Activated naive CD8-positive, alpha-beta T cell treated with anti-CD3 and anti-CD28 coated beads, Interleukin-2, amount 10 ng/mL, durations not matched to agents 7 days and 5 days (primary cell): Measurements from ENCODE around the gene NDUFB11. TPM values are rescaled to one million over a fixed set of nuclear protein-coding genes. Genes with fewer than 3 reads are reported as not detected.
A peak's percentile ranks its signal among the peaks of the same experiment; 100 is the strongest.

Experiments
- ATAC-seq: fragments of 150-1000 bp; cut with Tn5 transposase; one replicate; pipeline ENCODE4 v1.10.0; 2021; ENCODE audit warnings: low read depth, moderate library complexity
- POLR2A ChIA-PET: fragments of 350-600 bp; sonication (Branson Sonifier 250); formaldehyde crosslinking; loops from one replicate; lab custom pipeline; 2021; ENCODE audit warnings: antibody characterized with exemption; lab: Charles Lee
- DNase-seq: peaks from one replicate; pipeline ENCODE4 v3.0.0; 2021
- H3K27ac Mint-ChIP-seq: one replicate; pipeline ENCODE4 v1.8.0; 2022; ENCODE audit warnings: mild to moderate bottlenecking, mixed read lengths
- H3K27me3 Mint-ChIP-seq: one replicate; pipeline ENCODE4 v1.8.0; 2022; ENCODE audit warnings: mild to moderate bottlenecking, moderate library complexity, mixed read lengths
- H3K36me3 Mint-ChIP-seq: one replicate; pipeline ENCODE4 v1.8.0; 2021; ENCODE audit warnings: mild to moderate bottlenecking, mixed read lengths
- H3K4me1 Mint-ChIP-seq: one replicate; pipeline ENCODE4 v1.8.0; 2021; ENCODE audit warnings: mixed read lengths
- H3K4me3 Mint-ChIP-seq: one replicate; pipeline ENCODE4 v1.8.0; 2022; ENCODE audit warnings: mild to moderate bottlenecking, moderate library complexity, mixed read lengths
- H3K9me3 Mint-ChIP-seq: one replicate; pipeline ENCODE4 v1.8.0; 2021; ENCODE audit warnings: mixed read lengths
- total RNA-seq, 2 experiments: library from RNA; stranded (reverse); gene quantifications; one replicate each; pipeline ENCODE4 v1.2.3, GENCODE V29; 2021

NDUFB11 gene
- total RNA-seq, 2 experiments from 2014 or later = 71.7 to 78.7 TPM

DNA sequence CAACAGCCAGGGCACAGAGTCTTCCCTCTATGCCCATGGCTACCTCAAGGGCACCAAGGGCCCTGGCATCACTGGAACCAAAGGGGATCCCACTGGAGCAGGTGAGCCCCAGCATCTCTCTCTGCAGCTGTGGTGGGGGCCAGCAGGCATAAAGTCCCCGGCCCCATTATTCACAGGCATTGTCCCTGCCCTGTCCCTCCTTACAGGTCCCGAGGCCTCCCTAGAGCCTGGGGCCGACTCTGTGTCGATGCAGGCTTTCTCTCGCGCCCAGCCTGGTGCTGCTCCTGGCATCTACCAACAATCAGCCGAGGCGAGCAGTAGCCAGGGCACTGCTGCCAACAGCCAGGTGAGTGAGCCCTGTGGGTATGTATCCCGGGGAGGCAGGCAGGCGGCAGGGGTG, 36.8 kb upstream of the NDUFB11 start:
- DNase-seq = no peak
- H3K4me1 Mint-ChIP-seq = peaks cover 2% of the 10 kb centered on the region
- POLR2A ChIA-PET = no interaction called here

DNA sequence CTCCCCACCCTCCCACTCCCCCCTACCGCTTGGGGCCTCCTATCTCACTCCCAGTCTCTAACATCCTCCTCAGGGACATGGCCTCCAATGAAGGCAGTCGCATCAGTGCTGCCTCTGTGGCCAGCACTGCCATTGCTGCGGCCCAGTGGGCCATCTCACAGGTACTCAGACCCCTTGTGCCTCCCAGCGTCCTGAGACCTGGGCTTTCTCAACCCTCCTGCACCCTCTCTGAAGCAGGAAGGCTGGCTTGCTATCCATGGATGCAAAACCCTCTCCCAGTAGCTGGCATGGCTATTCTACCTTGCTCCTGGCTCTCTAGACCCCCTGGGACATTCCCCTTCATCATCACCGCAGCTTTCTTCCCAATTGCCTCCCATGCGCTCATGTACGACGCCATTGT, 35.8 kb upstream of the NDUFB11 start:
- ATAC-seq (no peak), DNase-seq (no peak)
- Mint-ChIP-seq H3K9me3 (no peaks in the 10 kb centered on the region), H3K36me3 (peaks cover 12% of the 10 kb centered on the region), H3K4me3 (no peak overlapping the region), H3K4me1 (peaks cover 4% of the 10 kb centered on the region), H3K27me3 (no peaks in the 10 kb centered on the region), H3K27ac (no peak overlapping the region)
- POLR2A ChIA-PET = no interaction called here

More for the DNA sequence above, 36.8 kb upstream of the NDUFB11 start:
- peaks cover 14% of the 10 kb centered on the region for H3K36me3 Mint-ChIP-seq
- H3K27ac Mint-ChIP-seq = no peak overlapping the region
- no peak for ATAC-seq
- H3K9me3 Mint-ChIP-seq = no peaks in the 10 kb centered on the region
- H3K4me3 Mint-ChIP-seq = no peak overlapping the region
- H3K27me3 Mint-ChIP-seq = no peaks in the 10 kb centered on the region

DNA sequence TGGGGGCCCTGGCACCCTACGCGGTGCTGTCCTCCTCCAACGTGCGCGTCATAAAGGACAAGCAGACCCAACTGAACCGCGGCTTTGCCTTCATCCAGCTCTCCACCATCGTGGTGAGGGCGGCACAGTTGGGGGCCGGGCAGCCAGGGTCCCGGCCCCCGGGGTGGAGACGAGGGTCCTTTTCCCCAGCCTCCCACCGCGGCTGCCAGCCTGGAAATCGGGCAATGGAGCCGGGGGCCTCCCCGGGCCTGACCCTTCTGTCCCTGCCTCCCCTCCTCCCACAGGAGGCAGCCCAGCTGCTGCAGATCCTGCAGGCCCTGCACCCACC, 35.4 kb upstream of the NDUFB11 start:
- Mint-ChIP-seq H3K27me3 (no peaks in the 10 kb centered on the region), H3K9me3 (no peaks in the 10 kb centered on the region), H3K4me1 (peaks cover 4% of the 10 kb centered on the region), H3K27ac (no peak overlapping the region), H3K4me3 (no peak overlapping the region), H3K36me3 (peaks cover 12% of the 10 kb centered on the region)
- POLR2A ChIA-PET = no interaction called here
- DNase-seq = no peak
- no peak for ATAC-seq

DNA sequence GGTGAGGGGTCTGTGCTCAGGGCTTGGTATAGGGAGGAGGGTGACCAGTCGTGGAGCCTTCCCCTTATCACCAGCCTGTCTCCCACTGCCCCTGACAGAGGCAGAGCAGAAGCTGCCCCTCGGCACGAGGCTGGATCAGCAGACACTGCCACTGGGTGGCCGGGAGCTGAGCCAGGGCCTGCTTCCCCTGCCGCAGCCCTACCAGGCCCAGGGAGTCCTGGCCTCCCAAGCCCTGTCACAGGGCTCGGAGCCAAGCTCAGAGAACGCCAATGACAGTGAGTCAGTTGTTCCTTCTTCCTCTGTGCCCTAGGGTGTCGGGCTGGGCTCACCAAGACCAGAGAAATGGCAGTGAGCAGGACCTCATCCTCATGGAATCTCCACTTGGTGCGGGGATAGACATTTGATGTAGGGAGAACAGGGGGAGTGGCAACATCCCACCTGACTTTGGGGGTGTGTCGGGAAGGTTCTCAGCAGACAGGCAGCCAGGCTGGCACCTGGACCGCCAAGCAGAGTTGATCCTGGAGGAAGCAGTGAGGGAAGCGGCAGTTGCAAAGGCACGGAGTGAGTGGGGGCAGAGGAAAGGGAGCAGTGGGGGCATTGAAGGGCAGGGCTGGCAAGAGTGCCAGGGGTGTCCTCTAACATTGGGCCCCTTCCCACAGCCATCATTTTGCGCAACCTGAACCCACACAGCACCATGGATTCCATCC, 34.9 kb upstream of the NDUFB11 start:
- Mint-ChIP-seq H3K9me3 (no peaks in the 10 kb centered on the region), H3K36me3 (peaks cover 15% of the 10 kb centered on the region), H3K4me1 (peaks cover 4% of the 10 kb centered on the region), H3K27ac (no peak overlapping the region), H3K4me3 (no peak overlapping the region), H3K27me3 (no peaks in the 10 kb centered on the region)
- no peak for DNase-seq
- POLR2A ChIA-PET = no interaction called here
- no peak for ATAC-seq

DNA sequence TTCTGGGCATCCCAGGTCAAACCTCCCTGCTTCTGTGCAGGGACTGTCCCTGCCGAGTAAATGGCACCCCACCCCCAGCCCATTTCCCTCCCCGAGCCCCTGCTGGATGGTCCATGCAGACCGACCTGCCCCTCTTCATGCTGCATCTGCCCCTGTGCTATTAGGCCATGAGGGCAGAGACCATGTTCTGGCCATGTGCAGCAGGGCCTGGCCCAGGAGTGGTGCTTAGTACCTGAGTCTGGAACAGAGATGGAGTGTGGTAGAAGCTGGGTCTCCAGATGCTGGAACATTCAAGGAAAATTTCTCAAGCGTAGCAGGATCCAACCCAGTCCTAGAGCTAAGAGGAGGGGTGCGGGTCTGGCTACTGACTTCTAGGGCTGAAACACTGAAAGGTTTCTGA, 33.8 kb upstream of the NDUFB11 start:
- Mint-ChIP-seq H3K4me1 (peaks cover 4% of the 10 kb centered on the region), H3K36me3 (peaks cover 17% of the 10 kb centered on the region), H3K27ac (no peak overlapping the region), H3K9me3 (no peaks in the 10 kb centered on the region), H3K27me3 (no peaks in the 10 kb centered on the region), H3K4me3 (no peak overlapping the region)
- DNase-seq (no peak), ATAC-seq (no peak)
- POLR2A ChIA-PET = no interaction called here

DNA sequence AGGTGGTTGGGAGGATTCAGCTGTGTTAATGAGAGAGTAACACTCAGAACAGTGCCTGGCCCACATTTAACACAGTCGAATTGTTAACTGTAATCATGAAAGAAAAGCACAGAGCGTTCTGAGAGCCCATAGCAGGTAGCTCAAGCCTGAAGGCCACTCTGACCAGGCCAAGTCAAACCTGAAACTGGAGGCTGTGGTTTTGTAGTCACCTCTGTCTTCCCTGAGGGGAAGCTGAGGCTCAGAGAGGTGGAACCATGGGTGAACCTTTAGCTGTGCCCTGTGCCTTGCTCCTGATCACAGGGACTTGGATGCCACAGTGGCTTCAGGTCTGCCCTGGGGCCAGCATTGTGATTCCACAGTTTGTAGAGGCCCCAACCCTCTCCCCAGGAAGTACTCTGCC, 32.6 kb upstream of the NDUFB11 start:
- H3K4me1 Mint-ChIP-seq = peaks cover 4% of the 10 kb centered on the region
- no peaks in the 10 kb centered on the region for H3K27me3 Mint-ChIP-seq
- ATAC-seq (no peak), DNase-seq (no peak)
- H3K4me3 Mint-ChIP-seq = no peak overlapping the region
- peaks cover 15% of the 10 kb centered on the region for H3K36me3 Mint-ChIP-seq
- POLR2A ChIA-PET = no interaction called here
- H3K27ac Mint-ChIP-seq = no peak overlapping the region
- no peaks in the 10 kb centered on the region for H3K9me3 Mint-ChIP-seq

DNA sequence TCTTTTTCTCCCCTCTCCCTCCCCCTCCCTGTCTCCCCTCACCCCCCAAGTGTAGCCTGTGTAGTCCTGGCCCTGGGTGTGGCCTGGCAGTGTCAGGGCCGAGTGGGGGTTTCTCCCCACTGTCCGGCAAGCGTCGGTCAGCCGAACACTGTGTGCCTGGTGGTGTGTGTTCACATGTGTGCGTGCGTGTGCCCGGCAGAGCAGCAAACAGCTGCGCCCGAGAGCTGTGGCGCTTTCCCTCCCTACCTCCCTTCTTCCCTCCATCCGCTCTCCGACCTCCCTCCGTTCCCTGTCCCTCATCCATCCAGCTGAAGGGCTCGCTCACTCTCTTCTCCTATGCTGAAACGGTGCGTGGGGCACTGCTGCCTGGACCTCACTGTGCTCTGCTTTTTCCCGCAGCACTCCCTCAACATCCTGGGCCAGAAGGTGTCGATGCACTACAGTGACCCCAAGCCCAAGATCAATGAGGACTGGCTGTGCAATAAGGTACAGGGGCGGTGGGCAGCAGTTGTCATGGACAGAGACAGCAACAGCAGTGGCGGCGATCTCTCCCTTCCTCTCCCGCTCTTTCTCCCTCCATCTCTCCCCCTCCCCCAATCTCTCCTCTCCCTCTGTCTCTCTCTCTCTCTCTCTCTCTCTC, 31.7 kb upstream of the NDUFB11 start:
- Mint-ChIP-seq H3K27me3 (no peaks in the 10 kb centered on the region), H3K9me3 (no peaks in the 10 kb centered on the region), H3K4me1 (peaks cover 4% of the 10 kb centered on the region), H3K36me3 (peaks cover 15% of the 10 kb centered on the region), H3K4me3 (no peak overlapping the region), H3K27ac (peak overlapping the region; percentile 65)
- POLR2A ChIA-PET = no interaction called here
- no peak for DNase-seq
- ATAC-seq = no peak

DNA sequence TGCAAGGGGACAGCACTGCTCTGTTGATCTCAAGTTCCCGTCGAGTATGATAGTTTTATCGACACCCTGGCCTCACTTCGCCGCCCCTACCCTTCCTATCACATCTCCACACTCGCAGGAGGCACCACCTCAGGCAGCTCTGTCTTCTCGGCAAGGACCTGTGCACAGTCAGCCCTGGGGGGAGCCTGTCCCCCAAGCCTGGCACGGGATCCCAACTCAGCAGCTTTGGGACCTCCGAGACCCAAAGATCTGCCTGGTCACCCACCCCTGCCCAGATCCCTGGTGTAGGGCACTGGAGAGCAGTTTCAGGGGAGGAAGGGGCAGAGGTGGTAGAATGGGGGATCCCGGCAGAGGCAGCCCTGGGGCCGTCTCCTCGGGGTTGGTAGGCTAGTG, 31.1 kb upstream of the NDUFB11 start:
- Mint-ChIP-seq H3K9me3 (no peaks in the 10 kb centered on the region), H3K4me1 (peaks cover 4% of the 10 kb centered on the region), H3K4me3 (no peak overlapping the region), H3K27ac (no peak overlapping the region), H3K36me3 (peaks cover 15% of the 10 kb centered on the region), H3K27me3 (no peaks in the 10 kb centered on the region)
- POLR2A ChIA-PET = no interaction called here
- ATAC-seq (no peak), DNase-seq (no peak)

DNA sequence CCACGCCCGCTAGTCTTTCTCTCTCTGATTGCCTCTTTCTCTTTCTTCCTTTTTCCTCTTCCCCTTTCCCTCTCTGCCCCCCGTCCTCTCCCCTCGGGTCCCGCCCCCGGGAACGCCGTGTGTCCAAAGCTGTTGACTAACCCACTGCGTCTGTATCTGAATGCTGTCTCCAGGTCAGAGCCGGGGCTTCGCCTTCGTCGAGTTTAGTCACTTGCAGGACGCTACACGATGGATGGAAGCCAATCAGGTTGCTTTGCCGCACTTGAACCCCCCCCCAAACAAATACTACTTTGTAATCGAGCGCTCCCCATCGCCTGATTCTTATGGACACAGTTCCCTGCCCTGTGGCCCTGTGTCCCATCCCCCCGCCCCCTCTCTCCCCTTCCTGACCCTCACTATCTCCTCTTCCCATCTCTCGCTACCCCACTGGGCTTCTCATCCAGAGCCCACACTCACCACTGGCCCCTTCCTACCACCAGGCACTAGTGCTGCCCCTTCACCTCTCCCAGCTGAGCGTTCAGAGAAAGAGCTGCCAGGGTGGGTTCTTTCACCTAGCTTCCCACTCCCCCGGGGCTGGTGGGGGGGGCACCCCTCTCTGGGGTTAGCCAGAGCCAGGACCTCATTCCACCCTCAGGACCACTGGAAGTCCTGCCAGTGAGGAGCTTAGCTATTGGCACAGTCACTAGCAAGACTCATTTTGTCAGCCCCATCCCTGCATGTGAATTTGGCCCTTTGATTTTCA, 30.5 kb upstream of the NDUFB11 start:
- Mint-ChIP-seq H3K4me1 (peaks cover 4% of the 10 kb centered on the region), H3K27me3 (no peaks in the 10 kb centered on the region), H3K36me3 (peaks cover 15% of the 10 kb centered on the region), H3K9me3 (no peaks in the 10 kb centered on the region), H3K27ac (no peak overlapping the region), H3K4me3 (no peak overlapping the region)
- POLR2A ChIA-PET = no interaction called here
- DNase-seq = no peak
- ATAC-seq = no peak

DNA sequence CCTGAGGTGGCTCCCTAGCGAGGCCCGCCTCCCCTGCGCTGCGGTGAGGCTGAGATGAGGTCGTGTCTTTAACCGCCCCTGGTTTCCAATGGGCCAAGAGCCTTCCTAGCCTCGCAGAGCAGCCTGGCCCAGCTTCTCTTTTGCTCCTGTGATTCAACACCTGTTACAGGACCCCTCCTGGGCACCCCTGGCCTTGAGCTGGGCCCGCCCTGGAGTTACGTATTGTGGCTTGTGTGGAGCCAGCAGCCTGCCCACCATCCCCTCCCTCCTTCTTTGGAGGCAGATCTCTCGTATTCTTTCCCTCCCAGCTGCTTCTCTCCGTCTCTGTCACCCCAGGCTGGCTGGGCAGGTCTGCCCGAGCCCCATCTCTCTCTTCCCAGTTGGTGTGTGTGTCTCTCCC, 29.9 kb upstream of the NDUFB11 start:
- H3K4me1 Mint-ChIP-seq = peaks cover 4% of the 10 kb centered on the region
- ATAC-seq (no peak), DNase-seq (no peak)
- H3K27me3 Mint-ChIP-seq = no peaks in the 10 kb centered on the region
- H3K9me3 Mint-ChIP-seq = no peaks in the 10 kb centered on the region
- POLR2A ChIA-PET = no interaction called here
- no peak overlapping the region for H3K27ac Mint-ChIP-seq
- H3K36me3 Mint-ChIP-seq = peaks cover 14% of the 10 kb centered on the region
- no peak overlapping the region for H3K4me3 Mint-ChIP-seq

DNA sequence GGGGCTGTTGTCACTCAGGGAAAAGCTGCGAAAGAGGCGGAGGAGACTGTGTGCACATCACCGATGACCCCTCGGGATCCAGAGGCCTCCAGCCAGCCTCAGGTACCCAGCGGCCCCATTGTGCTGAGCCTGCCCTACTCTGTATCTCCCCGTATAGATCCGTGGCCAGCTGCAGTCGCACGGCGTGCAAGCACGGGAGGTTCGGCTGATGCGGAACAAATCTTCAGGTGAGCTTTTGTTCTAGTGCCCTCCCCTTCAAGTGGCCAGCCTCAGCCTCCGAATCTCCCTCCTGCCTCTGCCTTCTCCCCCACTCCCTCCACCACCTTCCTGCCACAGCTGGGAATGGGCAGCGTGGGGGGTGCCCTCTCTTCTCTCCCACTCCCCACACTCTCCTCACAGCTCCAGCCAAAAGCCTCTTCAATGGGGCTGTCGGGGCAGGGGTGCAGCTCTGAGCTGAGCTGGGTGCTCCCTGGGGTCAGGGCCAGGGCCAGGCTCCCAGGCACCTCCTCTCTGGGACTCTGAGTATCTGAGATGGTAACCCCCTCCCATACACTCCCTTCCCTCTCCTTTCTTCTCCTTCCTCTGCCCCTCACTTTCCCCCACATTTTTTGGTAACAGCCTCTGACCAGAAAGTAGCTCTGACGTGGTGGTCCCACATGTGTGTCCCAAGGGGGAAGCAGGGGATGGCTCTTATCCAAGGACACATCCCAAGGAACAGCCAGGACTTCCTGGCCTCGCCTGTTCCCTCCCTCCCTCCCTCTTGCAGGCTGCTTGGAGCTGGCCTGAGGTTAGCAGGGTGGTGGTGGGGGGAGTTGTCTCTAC, 28.7 kb upstream of the NDUFB11 start:
- POLR2A ChIA-PET = no interaction called here
- no peaks in the 10 kb centered on the region for H3K27me3 Mint-ChIP-seq
- no peak overlapping the region for H3K27ac Mint-ChIP-seq

DNA sequence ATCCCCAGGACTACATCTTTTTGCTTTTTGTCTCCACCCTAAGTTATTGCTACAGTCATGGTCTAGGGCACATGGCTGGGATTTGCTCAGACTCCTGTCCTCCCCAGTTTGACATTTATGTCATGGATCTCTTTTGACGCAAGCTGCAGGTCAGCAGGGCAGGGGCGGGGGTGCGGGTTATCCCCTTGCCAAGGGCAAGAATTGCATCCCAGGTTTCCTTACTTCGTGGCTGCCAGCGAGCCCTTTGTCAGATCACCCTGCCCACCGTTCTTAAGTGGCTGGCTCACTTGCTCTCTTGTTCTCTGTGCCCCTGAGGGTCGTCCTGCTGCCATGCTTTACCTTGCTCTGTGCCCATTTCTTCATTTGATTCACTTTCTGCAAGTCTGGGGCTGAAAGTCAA, 28.0 kb upstream of the NDUFB11 start:
- Mint-ChIP-seq H3K4me3 (no peak overlapping the region), H3K36me3 (peaks cover 10% of the 10 kb centered on the region), H3K27ac (no peak overlapping the region), H3K27me3 (no peaks in the 10 kb centered on the region), H3K9me3 (no peaks in the 10 kb centered on the region), H3K4me1 (peaks cover 5% of the 10 kb centered on the region)
- ATAC-seq = no peak
- no peak for DNase-seq
- POLR2A ChIA-PET = no interaction called here

More for the DNA sequence above, 28.7 kb upstream of the NDUFB11 start:
- Mint-ChIP-seq H3K4me1 (peaks cover 5% of the 10 kb centered on the region), H3K36me3 (peaks cover 14% of the 10 kb centered on the region), H3K4me3 (no peak overlapping the region), H3K9me3 (no peaks in the 10 kb centered on the region)
- no peak for ATAC-seq
- DNase-seq = no peak

DNA sequence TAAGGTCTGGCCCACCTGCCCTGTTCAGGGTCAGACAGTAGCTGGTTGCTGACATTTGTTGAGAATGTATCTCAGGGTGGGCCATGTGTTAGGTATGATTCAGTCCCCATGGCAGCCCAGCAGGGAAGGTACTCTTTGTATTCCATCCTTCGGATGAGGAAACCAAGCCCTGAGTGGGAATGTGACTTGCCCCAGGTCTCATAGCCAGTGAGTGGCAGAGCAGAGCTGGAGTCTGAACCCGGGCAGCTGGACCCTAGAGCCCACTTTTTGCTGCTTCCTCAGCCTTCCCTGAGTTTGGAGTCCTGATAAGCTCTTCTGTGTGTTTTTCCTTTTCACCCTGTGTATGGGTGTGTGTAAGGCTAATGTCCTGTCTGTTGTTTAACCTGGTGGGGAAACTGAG, 27.5 kb upstream of the NDUFB11 start:
- no peaks in the 10 kb centered on the region for H3K27me3 Mint-ChIP-seq
- H3K9me3 Mint-ChIP-seq = no peaks in the 10 kb centered on the region
- ATAC-seq = no peak
- H3K36me3 Mint-ChIP-seq = peaks cover 10% of the 10 kb centered on the region
- H3K4me1 Mint-ChIP-seq = peaks cover 5% of the 10 kb centered on the region
- DNase-seq = no peak
- H3K27ac Mint-ChIP-seq = no peak overlapping the region
- POLR2A ChIA-PET = no interaction called here
- H3K4me3 Mint-ChIP-seq = no peak overlapping the region
